ENCODE data around the gene RAB11FIP3. TPM values are rescaled to one million over a fixed set of nuclear protein-coding genes. Genes with fewer than 3 reads are reported as not detected.

RAB11FIP3 gene
- total and polyA plus RNA-seq, 5 donors from 2014 or later, result 1.0 to 34.5 (median 1.5) TPM

GRCh38 chr16:539901-540530 is 114.6 kb downstream of the RAB11FIP3 start:
- Mint-ChIP-seq H3K27ac (no peak overlapping the region), H3K36me3 (no peaks in the 10 kb centered on the region), H3K27me3 (no peaks in the 10 kb centered on the region), H3K4me3 (no peak overlapping the region), H3K4me1 (peaks cover 0 to 2% (median 0%) of the 10 kb centered on the region in 4 donors), H3K9me3 (no peaks in the 10 kb centered on the region)
- no peaks in the 10 kb centered on the region for H3K4me1 ChIP-seq (ENCODE audit: control insufficient read depth, insufficient read depth, low read length, poor library complexity, severe bottlenecking)
- DNase-seq, result no peak
- H3K9me3 ChIP-seq (ENCODE audit: control insufficient read depth in 2 of 2, low read length in 2 of 2), result no peaks in the 10 kb centered on the region
- H3K27ac ChIP-seq (ENCODE audit: insufficient read depth, low read length, poor library complexity, severe bottlenecking), result no peak overlapping the region
- H3K27me3 ChIP-seq (ENCODE audit: control insufficient read depth, insufficient read depth, low read length), result no peaks in the 10 kb centered on the region
- ATAC-seq (ENCODE audit: low read depth in 2 of 2), result no peak
- H3K4me3 ChIP-seq (ENCODE audit: low read depth, low read length), result no peak overlapping the region
- no peaks in the 10 kb centered on the region for H3K36me3 ChIP-seq (ENCODE audit: control insufficient read depth, insufficient read depth, low read length)

GRCh38 chr16:540645-541340 is 115.3 kb downstream of the RAB11FIP3 start:
- no peaks in the 10 kb centered on the region for H3K36me3 ChIP-seq (ENCODE audit: control insufficient read depth, insufficient read depth, low read length)
- H3K4me1 ChIP-seq (ENCODE audit: control insufficient read depth, insufficient read depth, low read length, poor library complexity, severe bottlenecking), result no peaks in the 10 kb centered on the region
- H3K27me3 Mint-ChIP-seq, result no peaks in the 10 kb centered on the region
- no peaks in the 10 kb centered on the region for H3K9me3 Mint-ChIP-seq
- H3K4me3 ChIP-seq (ENCODE audit: low read depth, low read length), result no peak overlapping the region
- H3K36me3 Mint-ChIP-seq, result no peaks in the 10 kb centered on the region
- no peak overlapping the region for H3K27ac Mint-ChIP-seq
- no peaks in the 10 kb centered on the region for H3K27me3 ChIP-seq (ENCODE audit: control insufficient read depth, insufficient read depth, low read length)
- no peak overlapping the region for H3K4me3 Mint-ChIP-seq
- H3K9me3 ChIP-seq (ENCODE audit: control insufficient read depth in 2 of 2, low read length in 2 of 2), result no peaks in the 10 kb centered on the region
- H3K27ac ChIP-seq (ENCODE audit: insufficient read depth, low read length, poor library complexity, severe bottlenecking), result no peak overlapping the region
- peaks cover 0 to 2% (median 0%) of the 10 kb centered on the region in 4 donors for H3K4me1 Mint-ChIP-seq
- no peak for DNase-seq
- ATAC-seq (ENCODE audit: low read depth in 2 of 2), result no peak

GRCh38 chr16:543301-544164 is 118.1 kb downstream of the RAB11FIP3 start:
- Mint-ChIP-seq H3K36me3 (no peaks in the 10 kb centered on the region), H3K9me3 (no peaks in the 10 kb centered on the region), H3K4me3 (no peak overlapping the region), H3K27ac (no peak overlapping the region), H3K4me1 (peaks cover 0 to 5% (median 0%) of the 10 kb centered on the region in 4 donors), H3K27me3 (no peaks in the 10 kb centered on the region)
- H3K4me1 ChIP-seq (ENCODE audit: control insufficient read depth, insufficient read depth, low read length, poor library complexity, severe bottlenecking), result peaks cover 4% of the 10 kb centered on the region
- H3K27me3 ChIP-seq (ENCODE audit: control insufficient read depth, insufficient read depth, low read length), result no peaks in the 10 kb centered on the region
- H3K4me3 ChIP-seq (ENCODE audit: low read depth, low read length), result no peak overlapping the region
- no peak for ATAC-seq (ENCODE audit: low read depth in 2 of 2)
- no peaks in the 10 kb centered on the region for H3K36me3 ChIP-seq (ENCODE audit: control insufficient read depth, insufficient read depth, low read length)
- no peak overlapping the region for H3K27ac ChIP-seq (ENCODE audit: insufficient read depth, low read length, poor library complexity, severe bottlenecking)
- no peak for DNase-seq
- no peaks in the 10 kb centered on the region for H3K9me3 ChIP-seq (ENCODE audit: control insufficient read depth in 2 of 2, low read length in 2 of 2)

GRCh38 chr16:544517-544916 is 119.1 kb downstream of the RAB11FIP3 start:
- Histone ChIP-seq H3K9me3 (ENCODE audit: control insufficient read depth in 2 of 2, low read length in 2 of 2) (no peaks in the 10 kb centered on the region), H3K4me1 (ENCODE audit: control insufficient read depth, insufficient read depth, low read length, poor library complexity, severe bottlenecking) (peaks cover 4% of the 10 kb centered on the region), H3K27me3 (ENCODE audit: control insufficient read depth, insufficient read depth, low read length) (no peaks in the 10 kb centered on the region), H3K36me3 (ENCODE audit: control insufficient read depth, insufficient read depth, low read length) (no peaks in the 10 kb centered on the region), H3K4me3 (ENCODE audit: low read depth, low read length) (no peak overlapping the region), H3K27ac (ENCODE audit: insufficient read depth, low read length, poor library complexity, severe bottlenecking) (no peak overlapping the region)
- Mint-ChIP-seq H3K27ac (no peak overlapping the region), H3K36me3 (no peaks in the 10 kb centered on the region), H3K9me3 (no peaks in the 10 kb centered on the region), H3K4me1 (peaks cover 0 to 3% (median 0%) of the 10 kb centered on the region in 4 donors), H3K27me3 (no peaks in the 10 kb centered on the region), H3K4me3 (no peak overlapping the region)
- DNase-seq (no peak), ATAC-seq (ENCODE audit: low read depth in 2 of 2) (no peak)

GRCh38 chr16:546909-547770 is 121.7 kb downstream of the RAB11FIP3 start:
- H3K4me3 Mint-ChIP-seq, result no peak overlapping the region
- no peak overlapping the region for H3K4me3 ChIP-seq (ENCODE audit: low read depth, low read length)

GRCh38 chr16:548586-548985 is 123.1 kb downstream of the RAB11FIP3 start:
- no peaks in the 10 kb centered on the region for H3K9me3 ChIP-seq (ENCODE audit: control insufficient read depth in 2 of 2, low read length in 2 of 2)
- H3K27ac ChIP-seq (ENCODE audit: insufficient read depth, low read length, poor library complexity, severe bottlenecking), result no peak overlapping the region
- H3K27me3 Mint-ChIP-seq, result no peaks in the 10 kb centered on the region
- H3K4me1 ChIP-seq (ENCODE audit: control insufficient read depth, insufficient read depth, low read length, poor library complexity, severe bottlenecking), result peaks cover 4% of the 10 kb centered on the region
- H3K27me3 ChIP-seq (ENCODE audit: control insufficient read depth, insufficient read depth, low read length), result no peaks in the 10 kb centered on the region
- peaks cover 0 to 3% (median 0%) of the 10 kb centered on the region in 4 donors for H3K4me1 Mint-ChIP-seq
- ATAC-seq (ENCODE audit: low read depth in 2 of 2) (no peak), DNase-seq (no peak)
- no peak overlapping the region for H3K4me3 Mint-ChIP-seq
- no peak overlapping the region for H3K27ac Mint-ChIP-seq
- H3K36me3 ChIP-seq (ENCODE audit: control insufficient read depth, insufficient read depth, low read length), result peaks cover 5% of the 10 kb centered on the region
- no peak overlapping the region for H3K4me3 ChIP-seq (ENCODE audit: low read depth, low read length)
- no peaks in the 10 kb centered on the region for H3K36me3 Mint-ChIP-seq
- H3K9me3 Mint-ChIP-seq, result no peaks in the 10 kb centered on the region

More at GRCh38 chr16:546909-547770, 121.7 kb downstream of the RAB11FIP3 start:
- Histone ChIP-seq H3K9me3 (ENCODE audit: control insufficient read depth in 2 of 2, low read length in 2 of 2) (no peaks in the 10 kb centered on the region), H3K27me3 (ENCODE audit: control insufficient read depth, insufficient read depth, low read length) (no peaks in the 10 kb centered on the region), H3K4me1 (ENCODE audit: control insufficient read depth, insufficient read depth, low read length, poor library complexity, severe bottlenecking) (peaks cover 4% of the 10 kb centered on the region), H3K27ac (ENCODE audit: insufficient read depth, low read length, poor library complexity, severe bottlenecking) (peak overlapping the region; percentile 14), H3K36me3 (ENCODE audit: control insufficient read depth, insufficient read depth, low read length) (peaks cover 5% of the 10 kb centered on the region)
- no peak overlapping the region for H3K27ac Mint-ChIP-seq
- peak; percentile 37 to 45 (median 39) for DNase-seq
- ATAC-seq (ENCODE audit: low read depth in 2 of 2), result peak; percentile 50 to 62
- H3K4me1 Mint-ChIP-seq, result peaks cover 0 to 3% (median 0%) of the 10 kb centered on the region in 4 donors
- H3K9me3 Mint-ChIP-seq, result no peaks in the 10 kb centered on the region
- H3K36me3 Mint-ChIP-seq, result no peaks in the 10 kb centered on the region
- no peaks in the 10 kb centered on the region for H3K27me3 Mint-ChIP-seq

Data from CD4-positive, CD25-positive, alpha-beta regulatory T cell (primary cell).